SU-DHL-6 (cell line): Measurements from ENCODE around the gene IKZF2.

Source experiments
- H2AFZ ChIP-seq: fragments of 200-600 bp; sonication (generic); 2 replicates; pipeline ENCODE4 v1.6.1; 2014; ENCODE audit warnings: low read depth, mild to moderate bottlenecking, moderate library complexity, mixed read lengths, antibody characterized with exemption, low read length; ENCODE audit not compliant: severe bottlenecking
- H3F3A ChIP-seq: fragments of 200-600 bp; shearing (Covaris generic); 2 replicates; pipeline ENCODE4 v1.6.0; 2016; ENCODE audit warnings: antibody characterized with exemption, mild to moderate bottlenecking; ENCODE audit not compliant: insufficient read depth
- H3K27ac ChIP-seq: fragments of 200-600 bp; sonication (generic); 2 replicates; pipeline ENCODE4 v1.5.1; 2016; ENCODE audit warnings: low read depth, mild to moderate bottlenecking, low read length, moderate library complexity, mixed read lengths
- H3K27me3 ChIP-seq: fragments of 200-600 bp; sonication (generic), shearing (Covaris generic); 2 replicates; pipeline ENCODE4 v1.6.0; 2014; ENCODE audit warnings: mild to moderate bottlenecking, low read length
- H3K36me3 ChIP-seq: fragments of 200-600 bp; sonication (generic); 2 replicates; pipeline ENCODE4 v1.6.1; 2014; ENCODE audit warnings: mild to moderate bottlenecking, low read length, mixed read lengths
- H3K4me2 ChIP-seq: fragments of 300-600, 200-600 bp; shearing (Covaris generic), sonication (generic); 2 replicates; pipeline ENCODE4 v1.6.0; 2014; ENCODE audit warnings: low read length, low read depth, mild to moderate bottlenecking; ENCODE audit not compliant: poor library complexity, severe bottlenecking
- H3K4me3 ChIP-seq: fragments of 200-600 bp; sonication (generic); 2 replicates; pipeline ENCODE4 v1.5.1; 2014; ENCODE audit warnings: antibody characterized with exemption, low read length, mild to moderate bottlenecking, mixed read lengths; ENCODE audit not compliant: insufficient read depth, poor library complexity, severe bottlenecking
- H3K79me2 ChIP-seq: fragments of 200-600 bp; sonication (generic); 2 replicates; pipeline ENCODE4 v1.6.1; 2014; ENCODE audit warnings: mild to moderate bottlenecking, low read length, moderate library complexity; ENCODE audit not compliant: insufficient read depth
- H3K9ac ChIP-seq: fragments of 200-600 bp; sonication (generic); 2 replicates; pipeline ENCODE4 v1.7.0; 2014; ENCODE audit warnings: mild to moderate bottlenecking, low read length
- H3K9me2 ChIP-seq: fragments of 200-600 bp; sonication (generic); replicated peaks from 2 replicates; pipeline ENCODE4 v1.6.1; 2014; ENCODE audit warnings: low read length; ENCODE audit not compliant: insufficient read depth
- H3K9me3 ChIP-seq: fragments of 200-600 bp; sonication (generic); 2 replicates; pipeline ENCODE4 v1.6.1; 2014; ENCODE audit warnings: low read length, mixed read lengths; ENCODE audit not compliant: insufficient read depth
- H4K20me1 ChIP-seq: fragments of 200-600 bp; sonication (generic); 2 replicates; pipeline ENCODE4 v1.6.1; 2014; ENCODE audit warnings: low read depth, mild to moderate bottlenecking, antibody characterized with exemption, low read length, moderate library complexity, mixed read lengths
- CTCF ChIP-seq: fragments of 200-600 bp; sonication (generic); IDR thresholded peaks from one replicate; pipeline ENCODE4 v1.5.1; 2017; ENCODE audit warnings: antibody characterized with exemption, mild to moderate bottlenecking, low read length, moderate library complexity; ENCODE audit not compliant: insufficient read depth, poor library complexity, severe bottlenecking
- EZH2phosphoT487 ChIP-seq: fragments of 200-600 bp; sonication (generic), shearing (Covaris generic); conservative IDR thresholded peaks from 2 replicates; pipeline ENCODE4 v1.6.1; 2018; ENCODE audit warnings: mild to moderate bottlenecking, antibody characterized with exemption, low read length, moderate library complexity, mixed read lengths

Gene IKZF2

DNA sequence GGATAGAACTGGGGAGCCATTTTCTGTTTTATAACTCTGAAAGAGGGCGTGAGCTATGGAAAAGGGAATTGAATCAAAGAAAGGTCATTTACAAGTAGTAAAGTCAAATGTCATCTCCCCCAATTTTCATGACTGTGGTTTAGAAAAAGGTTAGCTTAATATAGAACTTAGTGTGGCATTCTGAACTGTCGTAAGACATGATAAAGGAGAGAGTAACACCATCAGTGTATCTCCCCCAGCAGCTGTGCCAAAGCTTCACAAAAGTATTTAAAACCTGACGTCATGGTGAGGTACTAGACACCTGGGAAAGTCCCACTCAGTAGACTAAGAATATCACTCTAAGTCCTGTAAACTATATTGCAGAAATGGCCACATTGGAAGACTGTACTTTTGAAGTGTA, 5.8 kb upstream of the IKZF2 start:
- H3K4me3 ChIP-seq, result peak overlapping the region; percentile 17
- peaks cover 57% of the 10 kb centered on the region for H3F3A ChIP-seq
- H2AFZ ChIP-seq, result no peak overlapping the region
- H3K4me2 ChIP-seq, result peak overlapping the region; percentile 96
- H3K9me3 ChIP-seq, result no peaks in the 10 kb centered on the region
- H3K9ac ChIP-seq, result peak overlapping the region; percentile 48
- no peaks in the 10 kb centered on the region for H3K36me3 ChIP-seq
- no peaks in the 10 kb centered on the region for H3K27me3 ChIP-seq
- peak overlapping the region; percentile 89 for H3K27ac ChIP-seq
- TF ChIP-seq CTCF, result no peak
- TF ChIP-seq EZH2phosphoT487, result no peak
- no peaks in the 10 kb centered on the region for H4K20me1 ChIP-seq
- peaks cover 26% of the 10 kb centered on the region for H3K79me2 ChIP-seq
- H3K9me2 ChIP-seq, result no peaks in the 10 kb centered on the region

DNA sequence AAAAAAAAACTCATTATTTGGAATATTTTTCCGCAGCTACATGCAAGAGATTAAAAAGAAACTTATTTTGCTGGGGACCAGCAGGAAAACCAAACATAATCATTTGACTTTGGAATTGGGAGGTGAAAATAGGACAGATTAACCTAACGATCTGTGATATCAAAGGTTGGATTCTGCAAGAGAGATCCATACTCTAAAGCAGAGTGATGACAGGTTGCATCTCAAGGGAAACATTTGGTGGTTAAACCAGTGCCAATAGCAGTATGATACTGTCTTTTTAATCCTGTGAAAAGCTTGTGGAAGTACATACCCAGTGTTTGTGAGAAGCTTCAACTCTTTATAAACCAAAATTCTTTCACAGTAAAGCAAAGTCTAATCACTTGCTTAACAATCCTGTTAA, 5.3 kb upstream of the IKZF2 start:
- H3K4me3 ChIP-seq, result peak overlapping the region; percentile 17
- H3K9me3 ChIP-seq, result no peaks in the 10 kb centered on the region
- no peaks in the 10 kb centered on the region for H3K27me3 ChIP-seq
- no peaks in the 10 kb centered on the region for H4K20me1 ChIP-seq
- H3K9me2 ChIP-seq, result no peaks in the 10 kb centered on the region
- peak overlapping the region; percentile 96 for H3K4me2 ChIP-seq
- H3K36me3 ChIP-seq, result no peaks in the 10 kb centered on the region
- peaks cover 58% of the 10 kb centered on the region for H3F3A ChIP-seq
- peak overlapping the region; percentile 89 for H3K27ac ChIP-seq
- peak overlapping the region; percentile 48 for H3K9ac ChIP-seq
- H2AFZ ChIP-seq, result no peak overlapping the region
- H3K79me2 ChIP-seq, result peaks cover 30% of the 10 kb centered on the region
- TF ChIP-seq CTCF (no peak), EZH2phosphoT487 (no peak)

DNA sequence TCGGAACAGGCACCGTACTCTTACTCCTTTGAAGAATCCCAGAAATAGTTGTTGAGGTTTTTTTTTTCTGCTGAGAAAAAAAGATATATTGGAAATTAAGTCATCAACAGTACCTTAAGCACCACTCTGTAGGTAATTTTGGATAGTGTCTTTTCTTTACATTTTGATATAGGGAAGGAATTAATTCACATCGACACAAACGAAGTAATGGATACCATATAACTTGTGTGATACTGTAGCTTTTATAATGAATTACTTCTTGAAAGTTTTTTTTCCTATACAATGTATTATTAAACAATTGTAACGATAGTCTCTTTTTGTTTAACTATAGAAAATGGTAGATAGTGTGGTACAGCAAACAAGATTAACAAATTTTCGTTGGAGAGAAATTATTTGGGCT, 1.5 kb upstream of the IKZF2 start:
- Histone ChIP-seq H3K4me2 (peak overlapping the region; percentile 96), H3K79me2 (peaks cover 61% of the 10 kb centered on the region), H3K4me3 (peak overlapping the region; percentile 70), H2AFZ (no peak overlapping the region), H3K27ac (peak overlapping the region; percentile 89), H3K9me3 (no peaks in the 10 kb centered on the region), H3K9ac (peak overlapping the region; percentile 90), H3K36me3 (peaks cover 6% of the 10 kb centered on the region; the same call in 1 of the 2 replicates), H3K27me3 (no peaks in the 10 kb centered on the region), H3F3A (peaks cover 52% of the 10 kb centered on the region), H4K20me1 (no peaks in the 10 kb centered on the region), H3K9me2 (no peaks in the 10 kb centered on the region)
- no peak for TF ChIP-seq EZH2phosphoT487
- no peak for TF ChIP-seq CTCF
